NOMO-1 (cell line): ENCODE results near the gene RNU7-1.
"Not testable (repeated sequence)": the region's sequence is repeated elsewhere in the genome, so short reads cannot be mapped to it uniquely, and the experiment has no call there.

Experiments
- DNase-seq, 2 experiments: peaks; one replicate each; lab custom pipeline; 2025; ENCODE audit not compliant: unreplicated experiment in 2 of 2; lab: John Stamatoyannopoulos, UW

RNU7-1 gene

GRCh38 chr12:6943722-6944380 is at the start of gene RNU7-1, which contains the start of gene C12orf57:
Gene RNU7-1, plus strand, starts transcription at chr12:6943816.
Gene C12orf57, plus strand, starts transcription at chr12:6944022. Its CDS starts 100 bp downstream, at chr12:6944122.
- peak; percentile 90 for DNase-seq

DNA sequence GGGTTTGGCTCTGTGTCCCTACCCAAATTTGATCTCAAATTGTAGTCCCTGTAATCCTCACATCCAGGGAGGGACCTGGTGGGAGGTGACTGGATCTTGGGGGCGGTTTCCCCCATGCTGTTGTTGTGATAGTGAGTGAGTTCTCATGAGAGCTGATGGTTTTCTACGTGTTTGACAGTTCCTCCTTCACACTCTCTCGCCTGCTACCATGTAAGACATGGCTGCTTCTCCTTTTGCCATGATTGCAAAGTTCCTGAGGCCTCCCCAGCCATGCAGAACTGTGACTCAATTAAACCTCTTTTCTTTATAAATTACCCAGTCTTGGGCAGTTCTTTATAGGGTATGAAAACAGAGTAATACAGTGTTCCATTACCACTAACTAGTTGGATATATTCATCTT is 49.3 kb upstream of the RNU7-1 start:
- peak in 1 of 2 experiments; percentile 18 for DNase-seq

GRCh38 chr12:6896846-6897435 is 46.7 kb upstream of the RNU7-1 start:
- DNase-seq = no peak

- no peak for DNase-seq
Observed at GRCh38 chr12:6899427-6899826, 44.2 kb upstream of the RNU7-1 start.

DNA sequence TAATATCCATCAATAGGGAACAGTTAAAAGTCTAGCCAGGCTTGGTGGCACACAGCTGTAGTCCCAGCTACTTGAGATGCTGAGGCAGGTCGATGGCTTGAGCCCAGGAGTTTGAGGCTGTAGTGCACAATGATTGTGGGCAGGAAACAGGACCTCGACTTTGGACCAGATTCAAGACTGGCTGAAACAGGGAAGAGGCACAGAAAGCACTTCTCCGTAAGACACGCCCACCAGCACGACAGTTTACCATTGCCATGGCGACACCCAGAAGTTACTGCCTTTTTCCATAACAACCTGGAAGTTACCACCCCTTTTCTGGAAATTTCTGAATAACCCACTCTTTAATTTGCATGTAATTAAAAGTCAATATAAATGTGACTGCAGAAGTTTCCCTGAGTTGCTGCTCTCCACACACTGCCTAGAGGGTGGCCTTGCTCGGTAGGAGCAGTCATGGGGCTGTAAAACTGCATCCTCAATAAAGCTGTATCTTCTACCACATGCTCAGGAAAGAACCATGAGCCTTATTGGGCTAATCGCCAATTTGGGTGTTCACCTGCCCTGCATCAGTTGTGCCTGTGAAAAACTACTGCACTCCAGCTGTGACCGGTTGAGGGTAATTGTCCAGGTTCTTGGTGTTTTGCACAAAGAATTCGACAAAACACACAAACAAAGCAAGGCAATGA is 43.6 kb upstream of the RNU7-1 start:
- DNase-seq = peak; percentile 30 to 47

- no peak for DNase-seq
Observed at GRCh38 chr12:6902448-6902847, 41.2 kb upstream of the RNU7-1 start.

DNA sequence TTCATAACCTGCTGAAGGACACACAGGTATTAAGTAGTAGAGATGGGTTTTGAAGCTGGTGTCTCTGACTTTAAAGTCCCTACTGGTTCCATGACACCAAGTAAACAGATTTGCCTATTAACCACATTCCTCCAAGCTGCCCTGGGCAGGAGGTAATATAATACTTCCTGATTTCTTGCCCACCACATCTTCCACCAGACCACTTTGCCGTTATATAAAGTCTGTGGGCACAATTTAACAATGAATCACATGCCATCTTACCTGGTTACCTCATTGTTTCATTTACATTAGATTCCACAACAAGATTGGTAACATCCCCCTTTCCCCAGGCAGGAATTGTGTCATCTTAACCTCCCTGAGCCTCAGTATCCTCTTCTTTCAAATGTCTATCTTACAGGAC is 39.9 kb upstream of the RNU7-1 start:
- no peak for DNase-seq

DNA sequence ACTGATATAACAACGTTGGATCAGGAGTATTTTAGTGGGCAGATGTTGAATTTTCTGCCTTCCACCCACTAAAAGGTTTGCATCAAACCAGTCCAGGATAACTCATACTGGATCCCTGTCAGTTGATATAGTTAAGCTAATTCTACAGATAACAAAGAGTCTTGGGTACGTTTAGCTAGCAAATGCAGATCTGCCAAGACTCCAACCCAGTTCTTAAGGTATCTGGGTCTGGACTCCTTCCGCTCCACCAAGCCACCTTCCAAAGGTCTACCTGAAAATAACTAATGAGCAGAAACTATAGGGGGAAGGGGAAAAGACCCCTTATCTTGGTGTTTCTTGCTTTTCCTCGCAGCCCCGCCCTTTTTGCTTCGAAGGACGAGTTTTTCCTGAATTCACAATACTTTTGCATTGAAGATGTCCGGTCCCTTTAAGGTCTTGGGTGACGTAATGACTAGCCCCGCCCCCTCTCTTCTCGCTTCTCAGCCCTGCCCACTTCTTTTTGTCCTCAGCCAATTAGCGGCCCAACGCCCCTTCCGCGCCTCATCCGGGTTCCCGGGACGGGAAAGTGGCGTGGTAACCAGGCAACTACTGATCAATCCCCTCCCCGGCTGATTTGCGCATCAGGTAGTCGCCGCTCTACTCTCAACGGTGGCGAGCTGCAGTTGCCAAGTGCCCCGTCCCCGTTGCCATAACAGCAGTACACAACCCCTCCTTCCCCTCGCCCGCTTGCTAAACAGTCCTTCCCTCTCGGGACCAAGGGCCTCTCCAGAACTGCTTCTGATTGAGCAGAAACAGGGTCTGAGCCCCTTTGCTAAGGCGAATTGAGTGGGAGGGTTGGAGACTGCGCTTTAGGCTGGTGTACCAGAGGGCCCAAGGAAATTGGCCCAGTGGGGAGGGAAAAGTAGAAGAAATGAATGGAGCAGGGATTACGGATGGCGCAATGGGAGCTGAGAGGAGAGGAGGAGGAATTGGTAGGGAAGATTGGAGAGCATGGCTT is 39.0 kb upstream of the RNU7-1 start, which contains the start of gene LRRC23:
Gene LRRC23 (plus strand): TSS at position 543 of the 997 bp plus-strand sequence. CDS start 812 bp downstream, outside the sequence.
- DNase-seq = peak; percentile 89 to 97

- DNase-seq = no peak
Observed at GRCh38 chr12:6905414-6906040, 38.1 kb upstream of the RNU7-1 start.

DNA sequence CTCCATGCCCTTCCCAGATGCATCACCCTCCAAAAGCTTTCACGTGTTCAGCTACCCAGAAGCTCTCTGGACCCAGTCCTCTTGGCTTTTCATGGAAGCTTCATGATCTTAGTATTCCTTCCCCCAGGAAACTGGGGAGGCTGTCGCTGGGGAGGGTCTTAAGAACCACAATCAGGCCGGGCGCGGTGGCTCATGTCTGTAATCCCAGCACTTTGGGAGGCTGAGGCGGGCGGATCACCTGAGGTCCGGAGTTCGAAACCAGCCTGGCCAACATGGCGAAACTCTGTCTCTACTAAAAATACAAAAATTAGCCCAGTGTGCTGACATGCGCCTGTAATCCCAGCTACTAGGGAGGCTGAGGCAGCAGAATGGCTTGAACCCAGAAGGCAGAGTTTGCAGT is 35.5 kb upstream of the RNU7-1 start:
- DNase-seq = not testable (repeated sequence)

DNA sequence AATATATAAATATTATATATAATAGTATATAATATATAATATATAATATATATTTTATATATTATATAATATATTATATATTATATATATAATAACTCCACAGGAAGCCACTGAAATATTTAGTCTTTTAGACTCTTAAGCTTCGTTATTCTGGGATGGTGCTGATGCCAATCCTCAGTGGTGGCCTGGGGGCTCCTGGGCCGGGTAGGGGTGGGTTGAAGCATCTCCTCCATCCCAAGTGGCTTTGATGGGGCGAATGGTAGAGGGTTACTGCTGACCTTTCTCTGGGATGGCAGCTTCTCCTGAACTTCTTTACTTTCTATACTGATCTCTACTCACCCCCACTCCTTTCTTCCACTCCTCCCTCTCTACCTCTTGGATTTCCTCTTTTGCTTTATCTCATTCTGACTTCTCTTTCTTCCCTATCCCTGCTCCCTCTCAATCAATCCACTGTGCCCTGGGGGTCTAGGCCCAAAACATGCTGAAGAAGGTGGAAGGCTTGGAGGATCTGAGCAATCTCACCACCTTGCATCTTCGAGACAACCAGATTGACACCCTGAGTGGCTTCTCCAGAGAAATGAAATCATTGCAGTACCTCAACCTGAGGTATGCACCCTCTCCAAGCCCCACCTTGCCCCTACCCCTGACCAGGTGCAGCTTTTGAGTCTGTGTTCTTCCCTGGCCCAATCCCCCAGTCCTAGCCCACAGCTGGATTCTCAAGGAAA is 34.0 kb upstream of the RNU7-1 start:
- DNase-seq = peak in 1 of 2 experiments; percentile 22

- DNase-seq = no peak
Observed at GRCh38 chr12:6912164-6912935, 31.3 kb upstream of the RNU7-1 start.

GRCh38 chr12:6914246-6914946 is 29.2 kb upstream of the RNU7-1 start, which contains the start of gene ENO2:
Gene ENO2, plus strand, starts transcription at chr12:6914580. Its CDS starts 1,253 bp downstream, at chr12:6915833.
- DNase-seq = peak; percentile 33 to 44

- DNase-seq = no peak
Observed at GRCh38 chr12:6914947-6915788, 28.4 kb upstream of the RNU7-1 start.

DNA sequence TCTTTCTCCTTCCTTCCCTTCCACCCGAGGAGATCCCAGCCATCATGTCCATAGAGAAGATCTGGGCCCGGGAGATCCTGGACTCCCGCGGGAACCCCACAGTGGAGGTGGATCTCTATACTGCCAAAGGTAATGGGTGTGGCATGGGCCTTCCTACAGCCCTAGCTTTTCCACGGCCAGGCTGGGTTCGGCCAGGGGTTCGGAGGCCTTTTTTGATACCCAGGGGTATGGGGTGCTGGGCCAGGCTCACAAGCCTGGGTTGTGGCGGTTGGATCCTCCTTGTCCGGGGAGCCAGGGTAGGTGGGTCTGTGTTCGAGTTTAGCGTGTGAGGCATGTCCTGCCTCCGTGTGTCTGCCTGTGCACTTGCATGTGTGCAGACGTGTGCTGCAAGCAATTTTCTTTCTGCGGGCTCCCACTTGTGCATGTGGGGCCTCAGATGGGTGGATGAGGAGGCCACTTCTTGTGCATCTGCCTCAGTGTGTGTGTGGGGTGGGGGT is 27.8 kb upstream of the RNU7-1 start:
- no peak for DNase-seq

DNA sequence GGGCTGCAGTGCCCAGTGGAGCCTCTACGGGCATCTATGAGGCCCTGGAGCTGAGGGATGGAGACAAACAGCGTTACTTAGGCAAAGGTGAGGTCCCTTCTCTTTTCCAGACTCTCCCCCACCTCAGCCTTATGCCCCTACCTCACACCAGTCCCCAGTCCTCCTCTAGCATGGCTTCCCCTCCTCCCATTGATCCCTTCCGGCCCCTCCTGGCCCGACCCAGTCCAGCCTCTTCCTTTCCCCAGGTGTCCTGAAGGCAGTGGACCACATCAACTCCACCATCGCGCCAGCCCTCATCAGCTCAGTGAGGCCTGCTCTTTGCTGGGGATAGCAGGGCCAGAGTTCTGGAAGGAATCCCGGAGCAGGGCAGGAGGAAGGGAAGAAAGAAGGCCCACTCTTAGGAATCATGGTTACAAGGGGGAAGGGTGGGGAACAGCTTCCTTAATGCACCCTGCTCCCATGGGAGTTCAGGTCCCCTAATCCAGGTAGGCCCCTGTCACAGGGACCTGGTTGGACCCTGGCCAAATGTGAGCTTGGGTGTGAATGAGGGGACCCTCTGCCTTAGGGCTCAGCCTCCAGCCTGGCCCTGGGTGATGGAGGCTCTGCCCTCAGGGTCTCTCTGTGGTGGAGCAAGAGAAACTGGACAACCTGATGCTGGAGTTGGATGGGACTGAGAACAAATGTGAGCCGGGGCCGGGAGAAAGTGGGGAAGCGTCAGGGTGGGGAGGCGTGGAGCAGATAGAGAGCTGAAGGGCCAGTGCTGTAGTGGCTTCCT is 27.0 kb upstream of the RNU7-1 start:
- no peak for DNase-seq
